ENCODE data around the gene RNF223.
"Not testable (repeated sequence)": the region's sequence is repeated elsewhere in the genome, so short reads cannot be mapped to it uniquely, and the experiment has no call there.

The RNF223 gene

GRCh38 chr1:1058088-1058905 is 15.8 kb downstream of the RNF223 start:
- no peak for DNase-seq

- DNase-seq = not testable (repeated sequence)
These were observed 16.4 kb downstream of the RNF223 start for GRCh38 chr1:1057769-1058087.

DNA sequence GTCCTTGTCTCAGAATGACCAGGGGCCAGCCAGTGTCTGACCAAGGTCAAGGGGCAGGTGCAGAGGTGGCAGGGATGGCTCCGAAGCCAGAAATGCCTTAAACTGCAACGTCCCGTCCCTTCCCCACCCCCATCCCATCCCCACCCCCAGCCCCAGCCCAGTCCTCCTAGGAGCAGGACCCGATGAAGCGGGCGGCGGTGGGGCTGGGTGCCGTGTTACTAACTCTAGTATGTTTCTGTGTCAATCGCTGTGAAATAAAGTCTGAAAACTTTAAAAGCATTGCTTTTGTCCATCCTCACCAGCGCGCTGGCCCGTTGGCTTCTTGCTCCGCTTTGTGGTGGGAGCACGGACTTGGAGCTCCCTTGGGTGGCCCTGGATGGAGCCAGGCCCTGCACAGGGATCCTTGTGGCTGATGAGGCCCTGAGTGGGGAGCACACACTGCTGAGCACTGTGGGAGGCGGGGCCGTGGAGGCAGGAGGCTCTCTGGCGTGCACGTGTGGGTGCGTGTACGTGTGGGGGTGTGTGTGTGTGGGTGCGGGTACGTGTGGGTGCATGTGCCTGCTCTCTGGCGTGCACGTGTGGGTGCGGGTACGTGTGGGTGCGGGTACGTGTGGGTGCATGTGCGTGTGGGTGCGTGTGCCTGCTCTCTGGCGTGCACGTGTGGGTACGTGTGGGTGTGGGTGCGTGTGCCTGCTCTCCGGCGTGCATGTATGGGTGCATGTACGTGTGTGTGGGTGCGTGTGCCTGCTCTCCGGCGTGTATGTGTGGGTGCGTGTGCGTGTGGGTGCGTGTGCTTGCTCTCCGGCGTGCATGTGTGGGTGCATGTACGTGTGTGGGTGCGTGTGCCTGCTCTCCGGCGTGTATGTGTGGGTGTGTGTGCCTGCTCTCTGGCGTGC is 18.0 kb downstream of the RNF223 start:
- DNase-seq = no peak

GRCh38 chr1:1054971-1055370 is 19.1 kb downstream of the RNF223 start:
- no peak for DNase-seq

DNA sequence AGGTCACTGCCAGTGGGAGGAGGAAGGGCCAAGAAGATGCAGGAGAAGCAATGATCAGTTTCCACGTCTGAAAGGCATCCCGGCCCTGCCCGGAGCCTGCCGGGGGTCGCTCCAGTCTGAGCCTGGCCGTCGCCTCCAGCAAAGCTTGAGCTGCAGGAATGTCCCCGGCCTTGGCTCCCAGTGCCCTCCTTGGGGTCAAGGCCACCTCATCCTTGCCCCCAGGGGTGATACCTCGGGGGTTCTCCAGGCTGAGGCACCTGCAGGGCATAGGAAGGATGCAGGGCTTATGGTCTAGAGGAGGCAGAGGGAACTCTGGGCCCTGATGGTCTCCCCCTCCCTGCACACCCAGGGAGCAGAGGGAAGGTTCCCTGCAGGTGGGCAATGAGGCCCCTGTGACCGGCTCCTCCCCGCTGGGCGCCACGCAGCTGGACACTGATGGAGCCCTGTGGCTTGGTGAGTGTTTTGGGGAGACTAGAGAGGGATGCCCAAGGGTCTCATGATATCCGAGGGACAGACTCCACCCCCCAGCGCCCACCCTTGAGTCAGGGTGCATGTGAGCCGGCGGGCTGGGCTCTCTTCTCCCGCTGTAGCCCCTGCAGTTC is 19.9 kb downstream of the RNF223 start:
- DNase-seq = no peak

- no peak for DNase-seq
These were observed 20.4 kb downstream of the RNF223 start for GRCh38 chr1:1053682-1054081.

DNA sequence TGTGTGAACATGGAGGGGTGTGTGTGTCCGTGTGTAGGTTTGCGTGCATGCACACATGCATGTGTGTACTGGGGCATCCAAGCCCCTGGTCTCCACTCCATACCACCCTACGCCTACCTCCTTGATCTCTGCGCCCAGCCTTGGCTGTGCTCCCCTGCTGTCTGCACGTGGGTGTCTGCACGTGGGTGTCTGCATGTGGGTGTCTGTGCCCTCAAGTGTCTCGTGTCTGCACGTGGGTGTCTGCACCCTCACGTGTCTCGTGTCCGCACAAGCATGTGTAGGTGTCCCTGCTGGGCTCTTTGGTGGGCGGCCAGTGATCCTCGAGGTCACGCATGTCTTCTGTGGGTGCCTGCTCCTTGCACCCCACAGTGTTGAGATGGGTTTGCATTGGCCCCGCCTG is 21.1 kb downstream of the RNF223 start:
- DNase-seq = no peak

DNA sequence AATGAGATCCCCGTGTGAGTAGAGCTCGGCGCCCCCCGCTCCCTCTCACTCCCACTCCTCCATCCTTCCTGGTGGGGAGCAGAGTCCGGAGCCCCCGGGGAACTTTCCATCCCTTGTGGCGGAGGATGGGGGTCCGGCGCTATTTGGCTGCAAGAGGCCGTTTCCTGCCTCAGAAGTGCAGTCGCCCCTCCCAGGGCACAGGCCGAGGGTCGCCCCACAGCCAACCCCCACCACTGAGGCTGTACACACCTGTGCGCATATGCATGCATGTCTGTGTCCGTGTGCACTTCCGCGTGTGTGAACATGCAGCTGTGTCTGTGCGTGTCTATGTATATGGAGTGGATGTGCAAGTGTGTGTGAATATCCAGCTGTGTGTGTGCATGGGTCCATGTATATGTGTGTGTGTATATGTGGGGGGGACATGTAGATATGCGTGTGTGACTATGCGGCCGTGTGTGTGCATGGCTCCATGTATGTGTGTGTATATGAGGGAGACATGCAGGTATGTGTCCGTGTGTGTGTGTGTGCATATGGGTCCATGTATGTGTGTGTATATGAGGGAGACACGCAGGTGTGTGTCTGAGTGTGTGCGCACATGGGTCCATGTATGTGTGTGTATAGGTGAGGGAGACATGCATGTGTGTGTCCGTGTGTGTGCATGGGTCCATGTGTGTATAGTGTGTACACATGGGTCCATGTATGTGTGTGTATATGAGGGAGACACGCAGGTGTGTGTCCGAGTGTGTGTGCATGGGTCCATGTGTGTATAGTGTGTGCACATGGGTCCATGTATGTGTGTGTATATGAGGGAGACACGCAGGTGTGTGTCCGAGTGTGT is 21.9 kb downstream of the RNF223 start:
- no peak for DNase-seq

DNA sequence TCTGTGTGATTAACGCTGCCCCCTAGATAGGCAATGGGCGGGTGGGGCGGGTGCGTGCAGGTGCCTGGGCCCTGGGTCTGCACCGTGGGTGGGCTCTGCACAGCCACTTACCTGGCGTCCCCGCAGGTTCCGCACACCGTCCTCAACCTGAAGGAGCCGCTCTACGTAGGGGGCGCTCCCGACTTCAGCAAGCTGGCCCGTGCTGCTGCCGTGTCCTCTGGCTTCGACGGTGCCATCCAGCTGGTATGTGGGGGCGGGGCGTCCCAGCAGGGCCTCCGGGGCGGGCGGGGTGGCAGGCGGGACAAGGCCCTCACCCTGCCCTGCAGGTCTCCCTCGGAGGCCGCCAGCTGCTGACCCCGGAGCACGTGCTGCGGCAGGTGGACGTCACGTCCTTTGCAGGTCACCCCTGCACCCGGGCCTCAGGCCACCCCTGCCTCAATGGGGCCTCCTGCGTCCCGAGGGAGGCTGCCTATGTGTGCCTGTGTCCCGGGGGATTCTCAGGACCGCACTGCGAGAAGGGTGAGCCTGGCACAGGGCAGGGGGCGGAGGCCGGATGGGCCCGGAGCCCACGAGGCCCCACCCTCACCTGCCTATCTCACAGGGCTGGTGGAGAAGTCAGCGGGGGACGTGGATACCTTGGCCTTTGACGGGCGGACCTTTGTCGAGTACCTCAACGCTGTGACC is 22.8 kb downstream of the RNF223 start:
- DNase-seq = peak; percentile 7

DNA sequence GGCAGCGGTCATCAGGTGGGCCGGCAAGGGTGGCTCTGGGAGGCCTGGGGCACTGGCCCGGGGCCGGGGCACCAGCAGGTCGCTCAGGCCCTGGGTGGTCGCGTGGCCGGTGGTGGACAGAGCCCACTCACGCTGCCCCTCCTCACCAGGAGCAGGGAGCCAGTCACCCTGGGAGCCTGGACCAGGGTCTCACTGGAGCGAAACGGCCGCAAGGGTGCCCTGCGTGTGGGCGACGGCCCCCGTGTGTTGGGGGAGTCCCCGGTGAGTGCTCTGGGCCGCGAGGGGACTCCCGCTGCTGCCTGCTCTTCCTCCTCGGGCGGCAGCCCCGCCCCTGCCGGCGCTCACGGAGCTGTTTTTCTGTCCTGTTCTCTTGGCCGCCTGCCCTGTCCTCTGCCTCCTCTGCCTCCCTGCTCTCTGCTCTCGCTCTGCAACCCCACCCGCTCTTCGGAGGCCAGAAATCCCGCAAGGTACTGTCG is 23.5 kb downstream of the RNF223 start:
- DNase-seq = no peak

DNA sequence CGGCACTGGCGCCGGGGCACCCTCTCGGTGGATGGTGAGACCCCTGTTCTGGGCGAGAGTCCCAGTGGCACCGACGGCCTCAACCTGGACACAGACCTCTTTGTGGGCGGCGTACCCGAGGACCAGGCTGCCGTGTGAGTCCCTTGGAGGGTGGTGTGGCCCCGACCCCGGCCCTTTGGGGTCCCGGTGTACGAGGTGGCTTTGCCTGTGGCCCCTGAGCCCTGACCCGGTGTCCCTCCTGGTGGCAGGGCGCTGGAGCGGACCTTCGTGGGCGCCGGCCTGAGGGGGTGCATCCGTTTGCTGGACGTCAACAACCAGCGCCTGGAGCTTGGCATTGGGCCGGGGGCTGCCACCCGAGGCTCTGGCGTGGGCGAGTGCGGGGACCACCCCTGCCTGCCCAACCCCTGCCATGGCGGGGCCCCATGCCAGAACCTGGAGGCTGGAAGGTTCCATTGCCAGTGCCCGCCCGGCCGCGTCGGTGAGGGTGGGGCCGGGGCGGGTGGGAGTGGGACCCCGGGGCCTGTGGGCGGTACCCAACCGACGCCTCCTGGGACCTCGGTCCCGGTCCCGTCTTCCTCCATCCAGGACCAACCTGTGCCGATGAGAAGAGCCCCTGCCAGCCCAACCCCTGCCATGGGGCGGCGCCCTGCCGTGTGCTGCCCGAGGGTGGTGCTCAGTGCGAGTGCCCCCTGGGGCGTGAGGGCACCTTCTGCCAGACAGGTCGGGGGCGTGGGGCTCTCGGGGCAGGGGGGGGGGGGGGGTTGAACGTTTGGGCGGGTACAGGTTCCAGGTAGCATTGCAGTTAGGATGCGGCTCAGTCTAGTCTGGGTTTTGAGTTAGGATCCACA is 24.6 kb downstream of the RNF223 start:
- no peak for DNase-seq

DNA sequence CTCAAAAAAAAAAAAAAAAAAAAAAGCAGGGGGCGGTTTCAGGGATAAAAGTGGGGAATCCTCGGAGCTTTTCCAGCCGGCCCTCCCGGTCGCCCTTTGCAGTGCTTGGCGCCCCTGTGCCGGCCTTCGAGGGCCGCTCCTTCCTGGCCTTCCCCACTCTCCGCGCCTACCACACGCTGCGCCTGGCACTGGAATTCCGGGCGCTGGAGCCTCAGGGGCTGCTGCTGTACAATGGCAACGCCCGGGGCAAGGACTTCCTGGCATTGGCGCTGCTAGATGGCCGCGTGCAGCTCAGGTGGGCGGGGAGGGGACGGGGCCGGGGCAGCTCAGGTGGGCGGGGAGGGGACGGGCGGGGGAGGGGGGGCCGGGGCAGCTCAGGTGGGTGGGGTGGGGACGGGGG is 25.3 kb downstream of the RNF223 start:
- DNase-seq = no peak

DNA sequence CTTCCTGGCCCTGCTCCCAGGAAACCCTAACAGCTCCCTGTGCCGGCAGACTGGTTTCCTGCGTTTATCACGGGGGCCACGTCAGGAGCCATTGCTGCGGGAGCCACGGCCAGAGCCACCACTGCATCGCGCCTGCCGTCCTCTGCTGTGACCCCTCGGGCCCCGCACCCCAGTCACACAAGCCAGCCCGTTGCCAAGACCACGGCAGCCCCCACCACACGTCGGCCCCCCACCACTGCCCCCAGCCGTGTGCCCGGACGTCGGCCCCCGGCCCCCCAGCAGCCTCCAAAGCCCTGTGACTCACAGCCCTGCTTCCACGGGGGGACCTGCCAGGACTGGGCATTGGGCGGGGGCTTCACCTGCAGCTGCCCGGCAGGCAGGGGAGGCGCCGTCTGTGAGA is 26.1 kb downstream of the RNF223 start:
- DNase-seq = no peak

GRCh38 chr1:1047407-1047806 is 26.7 kb downstream of the RNF223 start:
- DNase-seq = no peak

GRCh38 chr1:1046767-1047166 is 27.3 kb downstream of the RNF223 start:
- DNase-seq = no peak

DNA sequence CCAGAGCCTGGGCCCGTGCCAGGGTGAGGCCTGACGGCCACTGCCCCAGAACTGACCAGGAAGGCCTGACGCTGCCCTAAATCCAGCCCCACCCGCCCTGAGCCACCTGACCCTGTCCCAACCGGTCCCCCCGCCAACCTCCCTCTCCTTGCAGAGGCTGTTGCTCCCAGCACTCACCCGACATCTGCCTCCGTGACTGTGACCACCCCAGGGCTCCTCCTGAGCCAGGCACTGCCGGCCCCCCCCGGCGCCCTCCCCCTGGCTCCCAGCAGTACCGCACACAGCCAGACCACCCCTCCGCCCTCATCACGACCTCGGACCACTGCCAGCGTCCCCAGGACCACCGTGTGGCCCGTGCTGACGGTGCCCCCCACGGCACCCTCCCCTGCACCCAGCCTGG is 27.9 kb downstream of the RNF223 start:
- DNase-seq = no peak

DNA sequence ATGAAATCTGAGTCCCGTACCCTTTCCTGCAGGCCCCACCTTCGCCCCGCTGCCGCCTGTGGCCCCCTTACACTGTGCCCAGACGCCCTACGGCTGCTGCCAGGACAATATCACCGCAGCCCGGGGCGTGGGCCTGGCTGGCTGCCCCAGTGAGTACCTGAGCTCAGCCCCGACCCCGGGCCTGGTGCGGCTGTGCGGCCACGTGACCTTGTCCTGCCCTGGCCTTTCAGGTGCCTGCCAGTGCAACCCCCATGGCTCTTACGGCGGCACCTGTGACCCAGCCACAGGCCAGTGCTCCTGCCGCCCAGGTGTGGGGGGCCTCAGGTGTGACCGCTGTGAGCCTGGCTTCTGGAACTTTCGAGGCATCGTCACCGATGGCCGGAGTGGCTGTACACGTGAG is 29.0 kb downstream of the RNF223 start:
- DNase-seq = no peak

- DNase-seq = no peak
These were observed 29.5 kb downstream of the RNF223 start for GRCh38 chr1:1044455-1045078.

DNA sequence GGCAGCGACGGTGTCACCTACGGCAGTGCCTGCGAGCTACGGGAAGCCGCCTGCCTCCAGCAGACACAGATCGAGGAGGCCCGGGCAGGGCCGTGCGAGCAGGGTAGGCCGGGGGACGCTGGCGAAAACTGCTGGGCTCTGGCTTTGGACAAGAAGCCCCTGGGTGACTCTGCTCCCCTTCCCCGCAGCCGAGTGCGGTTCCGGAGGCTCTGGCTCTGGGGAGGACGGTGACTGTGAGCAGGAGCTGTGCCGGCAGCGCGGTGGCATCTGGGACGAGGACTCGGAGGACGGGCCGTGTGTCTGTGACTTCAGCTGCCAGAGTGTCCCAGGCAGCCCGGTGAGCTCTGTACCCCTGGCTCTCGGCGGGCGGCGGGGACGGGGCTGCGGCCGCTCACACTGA is 30.2 kb downstream of the RNF223 start:
- no peak for DNase-seq

DNA sequence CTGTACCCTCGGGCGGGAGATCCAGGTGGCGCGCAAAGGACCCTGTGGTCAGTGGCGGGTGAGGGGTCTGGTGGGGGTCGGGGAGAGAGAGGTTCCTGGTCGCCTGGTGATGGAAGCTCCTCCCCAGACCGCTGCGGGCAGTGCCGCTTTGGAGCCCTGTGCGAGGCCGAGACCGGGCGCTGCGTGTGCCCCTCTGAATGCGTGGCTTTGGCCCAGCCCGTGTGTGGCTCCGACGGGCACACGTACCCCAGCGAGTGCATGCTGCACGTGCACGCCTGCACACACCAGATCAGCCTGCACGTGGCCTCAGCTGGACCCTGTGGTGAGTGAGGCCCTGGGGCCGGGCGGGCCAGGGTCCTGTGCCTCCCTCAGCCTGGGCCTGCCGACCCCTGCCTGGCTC is 30.7 kb downstream of the RNF223 start:
- DNase-seq = no peak

DNA sequence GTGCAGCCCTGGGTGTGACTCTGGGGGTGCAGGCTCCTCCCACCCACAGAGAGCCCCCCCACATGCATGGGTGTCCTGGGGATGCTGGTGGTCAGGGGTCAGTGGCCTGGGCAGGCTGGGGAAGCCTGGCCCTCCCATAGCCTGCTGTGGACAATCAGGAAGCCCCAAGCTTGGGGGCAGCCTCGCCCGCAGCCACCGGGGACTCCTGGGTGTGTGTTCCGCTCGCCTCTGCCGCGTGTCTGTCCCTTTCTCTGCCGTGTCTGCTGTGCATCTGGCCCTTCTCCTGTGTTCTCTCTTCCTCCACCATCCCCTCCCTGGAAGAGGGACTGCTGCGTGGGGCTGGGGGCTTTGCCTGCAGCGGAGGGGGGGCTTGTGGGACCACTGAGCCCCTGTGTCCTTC is 31.3 kb downstream of the RNF223 start:
- no peak for DNase-seq
